A549 (cell line): ENCODE data around the gene CD163L1.

Experiments
- BHLHE40 ChIP-seq: IDR thresholded peaks from 2 replicates; pipeline ENCODE4 v1.6.1; 2012; ENCODE audit warnings: low read depth, low read length, inconsistent platforms
- CEBPB ChIP-seq, 2 experiments: fragments of >200 bp in 1 of 2; sonication (Bioruptor Twin) in 1 of 2; formaldehyde crosslinking in 1 of 2; IDR thresholded peaks; 2 replicates each; pipeline ENCODE4 v1.6.1; 2012 to 2016
- EP300 ChIP-seq, 2 experiments: fragments of >200 bp; sonication (Bioruptor Twin); formaldehyde crosslinking; IDR thresholded peaks; 2 replicates in 1 of 2; 3 replicates in 1 of 2; pipeline ENCODE4 v1.6.1; 2016 to 2017
- HES2 ChIP-seq: fragments of >200 bp; sonication (Bioruptor Twin); formaldehyde crosslinking; IDR thresholded peaks from 2 replicates; pipeline ENCODE4 v1.6.1; 2016
- JUN ChIP-seq, 2 experiments: fragments of >200 bp; sonication (Bioruptor Twin); formaldehyde crosslinking; IDR thresholded peaks; 2 replicates in 1 of 2; 3 replicates in 1 of 2; pipeline ENCODE4 v1.6.1; 2016 to 2017
- POLR2AphosphoS2 ChIP-seq: conservative IDR thresholded peaks from 2 replicates; pipeline ENCODE4 v1.6.1; 2012; ENCODE audit warnings: low read length, improper control_type of control experiment, inconsistent platforms
- REST ChIP-seq: fragments of 200-600 bp; sonication (generic); IDR thresholded peaks from 2 replicates; pipeline ENCODE4 v1.6.1; 2016; ENCODE audit warnings: antibody characterized with exemption, mild to moderate bottlenecking, moderate library complexity
- SMC3 ChIP-seq: fragments of >200 bp; sonication (Bioruptor Twin); formaldehyde crosslinking; IDR thresholded peaks from 3 replicates; pipeline ENCODE4 v1.6.1; 2018; ENCODE audit warnings: inconsistent platforms
- ZNF302 ChIP-seq: fragments of 250-450 bp; sonication (Bioruptor Pico); IDR thresholded peaks from 2 replicates; pipeline ENCODE4 v1.9.0; 2021; ENCODE audit warnings: inconsistent platforms, mild to moderate bottlenecking, moderate library complexity
- TF ChIP-seq, protein P1 (sequence below): fragments of >200 bp; sonication (Bioruptor Twin); formaldehyde crosslinking; IDR thresholded peaks from 3 replicates; pipeline ENCODE4 v1.5.1; 2016

- TF ChIP-seq SMC3 (no peak), EP300 (IDR thresholded peaks at IDR 0.05) (no peak), HES2 (no peak), REST (no peak), BHLHE40 (no peak), POLR2AphosphoS2 (no peak), ZNF302 (no peak), CEBPB (IDR thresholded peaks at IDR 0.05) (no peak), JUN (IDR thresholded peaks at IDR 0.05) (no peak)
- TF ChIP-seq, protein P1, sequence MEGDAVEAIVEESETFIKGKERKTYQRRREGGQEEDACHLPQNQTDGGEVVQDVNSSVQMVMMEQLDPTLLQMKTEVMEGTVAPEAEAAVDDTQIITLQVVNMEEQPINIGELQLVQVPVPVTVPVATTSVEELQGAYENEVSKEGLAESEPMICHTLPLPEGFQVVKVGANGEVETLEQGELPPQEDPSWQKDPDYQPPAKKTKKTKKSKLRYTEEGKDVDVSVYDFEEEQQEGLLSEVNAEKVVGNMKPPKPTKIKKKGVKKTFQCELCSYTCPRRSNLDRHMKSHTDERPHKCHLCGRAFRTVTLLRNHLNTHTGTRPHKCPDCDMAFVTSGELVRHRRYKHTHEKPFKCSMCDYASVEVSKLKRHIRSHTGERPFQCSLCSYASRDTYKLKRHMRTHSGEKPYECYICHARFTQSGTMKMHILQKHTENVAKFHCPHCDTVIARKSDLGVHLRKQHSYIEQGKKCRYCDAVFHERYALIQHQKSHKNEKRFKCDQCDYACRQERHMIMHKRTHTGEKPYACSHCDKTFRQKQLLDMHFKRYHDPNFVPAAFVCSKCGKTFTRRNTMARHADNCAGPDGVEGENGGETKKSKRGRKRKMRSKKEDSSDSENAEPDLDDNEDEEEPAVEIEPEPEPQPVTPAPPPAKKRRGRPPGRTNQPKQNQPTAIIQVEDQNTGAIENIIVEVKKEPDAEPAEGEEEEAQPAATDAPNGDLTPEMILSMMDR: no peak
Observed at GRCh38 chr12:7396418-7396817, 47.5 kb downstream of the CD163L1 start.
